Effector memory CD8-positive, alpha-beta T cell (primary cell): ENCODE measurements around the gene TSTD1.
"Not testable (repeated sequence)": the region's sequence is repeated elsewhere in the genome, so short reads cannot be mapped to it uniquely, and the experiment has no call there.

Experiments
- ATAC-seq: fragments of 150-1000 bp; cut with Tn5 transposase; replicated peaks from 2 replicates; pipeline ENCODE4 v1.10.0; 2021; ENCODE audit warnings: mild to moderate bottlenecking, moderate library complexity
- DNase-seq, 3 experiments: peaks; one replicate each; pipeline ENCODE4 v3.0.0; 2021
- H3K27ac Mint-ChIP-seq, 2 donors: one replicate each; pipeline ENCODE4 v1.8.0; 2022; ENCODE audit warnings: mild to moderate bottlenecking in 2 of 2, mixed read lengths in 2 of 2, moderate library complexity in 2 of 2
- H3K27me3 Mint-ChIP-seq, 2 donors: one replicate each; pipeline ENCODE4 v1.8.0; 2022; ENCODE audit warnings: mixed read lengths in 2 of 2
- H3K36me3 Mint-ChIP-seq: one replicate; pipeline ENCODE4 v1.8.0; 2022; ENCODE audit warnings: mild to moderate bottlenecking, moderate library complexity, mixed read lengths; ENCODE audit not compliant: insufficient read depth
- H3K4me1 Mint-ChIP-seq, 2 donors: one replicate each; pipeline ENCODE4 v1.8.0; 2022; ENCODE audit warnings: low read depth in 2 of 2, mixed read lengths in 2 of 2
- H3K4me3 Mint-ChIP-seq, 2 donors: one replicate each; pipeline ENCODE4 v1.8.0; 2022; ENCODE audit warnings: mild to moderate bottlenecking in 2 of 2, mixed read lengths in 2 of 2, moderate library complexity in 2 of 2
- H3K9me3 Mint-ChIP-seq, 2 donors: one replicate each; pipeline ENCODE4 v1.8.0; 2022; ENCODE audit warnings: mixed read lengths in 2 of 2

Gene TSTD1

DNA sequence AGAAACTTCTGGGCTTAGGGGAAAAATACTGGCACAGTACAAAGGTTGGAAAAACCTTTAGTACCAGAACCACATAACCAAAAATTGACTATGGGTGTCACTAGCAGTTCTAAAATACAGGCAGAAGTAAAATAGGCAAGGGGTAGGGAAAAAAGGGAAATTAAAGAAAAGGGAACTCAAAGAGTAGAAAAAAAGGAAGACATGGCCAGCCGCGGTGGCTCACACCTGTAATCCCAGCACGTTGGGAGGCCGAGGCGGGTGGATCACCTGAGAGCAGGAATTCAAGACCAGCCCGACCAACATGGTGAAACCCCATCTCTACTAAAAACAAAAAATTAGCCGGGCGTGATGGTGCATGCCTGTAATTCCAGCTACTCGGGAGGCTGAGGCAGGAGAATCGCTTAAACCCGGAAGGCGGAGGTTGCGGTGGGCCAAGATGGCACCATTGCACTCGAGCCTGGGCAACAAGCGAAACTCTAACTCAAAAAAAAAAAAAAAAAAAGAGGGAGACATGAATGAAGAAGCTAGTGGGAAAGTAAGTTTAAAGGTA, 19.6 kb downstream of the TSTD1 start:
- ATAC-seq, DNase-seq, H3K36me3 Mint-ChIP-seq, H3K27me3 Mint-ChIP-seq, H3K9me3 Mint-ChIP-seq: not testable (repeated sequence)
- Mint-ChIP-seq H3K27ac (peak overlapping the region in 1 of 2 donors; percentile 86), H3K4me1 (peaks cover 21 to 28% of the 10 kb centered on the region in 2 donors), H3K4me3 (peak overlapping the region; percentile 86 to 90)

DNA sequence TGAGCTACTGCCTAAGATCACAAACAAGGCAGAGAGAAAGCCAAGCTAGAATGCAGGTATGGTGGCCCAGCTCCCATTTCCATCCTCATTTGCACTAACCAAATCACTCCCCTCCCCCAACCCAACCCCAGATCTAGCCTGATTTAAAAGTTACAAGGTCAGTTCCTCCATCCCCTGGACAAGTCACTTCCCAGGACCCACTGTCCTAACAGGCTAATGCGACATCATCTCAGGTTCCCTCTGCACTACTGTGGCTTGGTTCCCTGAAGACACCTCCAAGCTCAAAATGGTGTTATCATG, 20.2 kb downstream of the TSTD1 start:
- DNase-seq (no peak), ATAC-seq (no peak)
- Mint-ChIP-seq H3K4me1 (peaks cover 27 to 34% of the 10 kb centered on the region in 2 donors), H3K27me3 (no peaks in the 10 kb centered on the region), H3K4me3 (no peak overlapping the region), H3K27ac (no peak overlapping the region), H3K36me3 (peaks cover 10% of the 10 kb centered on the region), H3K9me3 (no peaks in the 10 kb centered on the region)

- Mint-ChIP-seq H3K4me3 (no peak overlapping the region), H3K4me1 (peaks cover 33 to 40% of the 10 kb centered on the region in 2 donors), H3K27ac (peak overlapping the region; percentile 23 to 67), H3K9me3 (no peaks in the 10 kb centered on the region), H3K36me3 (peaks cover 10% of the 10 kb centered on the region), H3K27me3 (no peaks in the 10 kb centered on the region)
- DNase-seq = no peak
- no peak for ATAC-seq
These were observed 20.8 kb downstream of the TSTD1 start for GRCh38 chr1:161017756-161018630.

DNA sequence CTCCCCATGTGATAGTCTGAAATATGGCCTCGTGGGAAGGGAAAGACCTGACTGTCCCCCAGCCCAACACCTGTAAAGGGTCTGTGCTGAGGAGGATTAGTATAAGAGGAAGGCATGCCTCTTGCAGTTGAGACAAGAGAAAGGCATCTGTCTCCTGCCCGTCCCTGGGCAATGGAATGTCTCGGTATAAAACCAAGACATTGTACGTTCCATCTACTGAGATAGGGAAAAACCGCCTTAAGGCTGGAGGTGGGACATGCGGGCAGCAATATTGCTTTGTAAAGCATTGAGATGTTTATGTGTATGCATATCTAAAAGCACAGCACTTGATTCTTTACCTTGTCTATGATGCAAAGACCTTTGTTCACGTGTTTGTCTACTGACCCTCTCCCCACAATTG, 21.6 kb downstream of the TSTD1 start:
- Mint-ChIP-seq H3K4me1 (peaks cover 33 to 41% of the 10 kb centered on the region in 2 donors), H3K27ac (peak overlapping the region in 1 of 2 donors; percentile 67), H3K36me3 (peaks cover 10% of the 10 kb centered on the region)
- not testable (repeated sequence) for DNase-seq, H3K4me3 Mint-ChIP-seq, ATAC-seq, H3K27me3 Mint-ChIP-seq, H3K9me3 Mint-ChIP-seq

DNA sequence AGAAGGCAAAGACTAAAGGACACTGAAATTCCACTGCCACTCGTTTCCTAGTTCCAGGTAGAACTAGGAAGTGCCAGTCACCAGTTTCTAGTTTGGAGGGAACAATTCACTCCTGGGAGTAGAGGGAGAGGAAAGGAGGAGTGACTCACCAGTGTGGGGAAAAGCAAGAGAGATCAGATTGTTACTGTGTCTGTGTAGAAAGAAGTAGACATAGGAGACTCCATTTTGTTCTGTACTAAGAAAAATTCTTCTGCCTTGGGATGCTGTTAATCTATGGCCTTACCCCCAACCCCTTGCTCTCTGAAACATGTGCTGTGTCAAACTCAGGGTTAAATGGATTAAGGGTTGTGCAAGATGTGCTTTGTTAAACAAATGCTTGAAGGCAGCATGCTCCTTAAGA, 22.1 kb downstream of the TSTD1 start:
- Mint-ChIP-seq H3K36me3 (peaks cover 14% of the 10 kb centered on the region), H3K4me1 (peaks cover 34 to 43% of the 10 kb centered on the region in 2 donors), H3K27ac (peak overlapping the region in 1 of 2 donors; percentile 11)
- DNase-seq, ATAC-seq, H3K9me3 Mint-ChIP-seq, H3K4me3 Mint-ChIP-seq, H3K27me3 Mint-ChIP-seq: not testable (repeated sequence)

DNA sequence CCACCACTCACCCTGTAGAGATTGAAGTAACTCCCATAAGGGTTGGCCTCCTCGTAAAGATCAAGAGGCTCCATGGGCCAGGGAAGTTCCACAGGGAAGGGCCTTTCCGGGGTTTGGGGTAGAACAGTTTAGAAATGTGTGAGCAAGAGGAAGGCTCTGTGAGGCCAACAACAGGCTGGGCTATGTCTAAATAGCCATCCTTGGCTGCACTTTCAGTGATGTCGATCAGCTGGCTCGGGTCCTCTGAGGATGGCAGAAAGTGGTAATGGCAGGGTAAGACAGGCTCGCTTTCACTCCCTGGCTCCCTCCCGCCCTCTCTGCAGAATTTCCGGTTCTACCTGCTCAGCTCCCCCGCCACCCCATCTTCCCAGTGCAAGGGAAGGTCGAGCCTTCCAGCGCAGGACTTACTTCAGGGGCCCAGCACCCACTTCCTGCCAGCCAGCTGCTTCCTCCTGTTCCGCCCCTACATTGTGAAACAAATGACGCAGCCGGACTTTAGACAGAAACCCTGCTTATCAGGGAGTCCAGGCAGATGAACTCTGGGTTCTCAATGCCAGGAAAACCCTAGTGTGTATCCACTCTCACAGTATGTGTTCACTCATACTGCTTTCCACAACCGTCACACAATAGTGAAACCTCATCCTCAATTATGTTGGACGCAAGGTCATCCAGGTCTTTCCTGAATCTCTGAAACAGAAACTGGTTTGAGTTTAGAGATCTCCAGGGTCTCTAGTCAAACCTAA, 25.1 kb downstream of the TSTD1 start:
- Mint-ChIP-seq H3K27me3 (no peaks in the 10 kb centered on the region), H3K36me3 (peaks cover 9% of the 10 kb centered on the region), H3K9me3 (no peaks in the 10 kb centered on the region), H3K4me1 (peaks cover 16 to 22% of the 10 kb centered on the region in 2 donors), H3K4me3 (peak overlapping the region; percentile 81 to 84), H3K27ac (peak overlapping the region; percentile 92 to 96)
- peak; percentile 52 to 54 (median 53) for DNase-seq
- ATAC-seq = peak; percentile 90

DNA sequence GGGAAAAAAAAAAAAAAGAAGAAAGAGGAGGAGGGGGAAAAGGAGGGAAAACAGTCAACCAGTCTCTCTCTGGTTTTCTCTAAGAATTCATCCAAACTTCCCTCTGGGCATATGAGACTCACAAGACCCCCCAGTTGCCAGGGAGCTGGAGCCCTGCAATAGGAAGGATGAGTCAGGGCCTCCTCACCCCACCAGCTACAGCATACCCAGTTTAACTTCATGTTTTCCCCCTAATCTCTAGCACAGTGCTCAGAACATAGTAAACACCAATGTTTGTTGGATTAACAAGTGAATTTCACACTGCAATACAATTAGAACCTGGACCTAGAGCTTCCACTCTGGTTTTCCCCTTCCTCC, 25.7 kb downstream of the TSTD1 start:
- ATAC-seq (no peak), DNase-seq (no peak)
- no peaks in the 10 kb centered on the region for H3K27me3 Mint-ChIP-seq
- peaks cover 16 to 22% of the 10 kb centered on the region in 2 donors for H3K4me1 Mint-ChIP-seq
- peaks cover 9% of the 10 kb centered on the region for H3K36me3 Mint-ChIP-seq
- no peaks in the 10 kb centered on the region for H3K9me3 Mint-ChIP-seq
- H3K4me3 Mint-ChIP-seq = peak overlapping the region; percentile 81 to 84
- peak overlapping the region; percentile 92 to 96 for H3K27ac Mint-ChIP-seq

- no peaks in the 10 kb centered on the region for H3K9me3 Mint-ChIP-seq
- no peak for ATAC-seq
- H3K27ac Mint-ChIP-seq = peak overlapping the region; percentile 92 to 96
- no peak for DNase-seq
- no peak overlapping the region for H3K4me3 Mint-ChIP-seq
- H3K4me1 Mint-ChIP-seq = peaks cover 16 to 22% of the 10 kb centered on the region in 2 donors
- H3K27me3 Mint-ChIP-seq = no peaks in the 10 kb centered on the region
- peaks cover 9% of the 10 kb centered on the region for H3K36me3 Mint-ChIP-seq
These were observed 26.3 kb downstream of the TSTD1 start for GRCh38 chr1:161012420-161012819.

- DNase-seq (no peak), ATAC-seq (no peak)
- Mint-ChIP-seq H3K36me3 (peaks cover 9% of the 10 kb centered on the region), H3K27me3 (no peaks in the 10 kb centered on the region), H3K9me3 (no peaks in the 10 kb centered on the region), H3K4me1 (peaks cover 18% of the 10 kb centered on the region in 2 donors), H3K27ac (no peak overlapping the region), H3K4me3 (no peak overlapping the region)
These were observed 29.1 kb downstream of the TSTD1 start for GRCh38 chr1:161009602-161010211.

DNA sequence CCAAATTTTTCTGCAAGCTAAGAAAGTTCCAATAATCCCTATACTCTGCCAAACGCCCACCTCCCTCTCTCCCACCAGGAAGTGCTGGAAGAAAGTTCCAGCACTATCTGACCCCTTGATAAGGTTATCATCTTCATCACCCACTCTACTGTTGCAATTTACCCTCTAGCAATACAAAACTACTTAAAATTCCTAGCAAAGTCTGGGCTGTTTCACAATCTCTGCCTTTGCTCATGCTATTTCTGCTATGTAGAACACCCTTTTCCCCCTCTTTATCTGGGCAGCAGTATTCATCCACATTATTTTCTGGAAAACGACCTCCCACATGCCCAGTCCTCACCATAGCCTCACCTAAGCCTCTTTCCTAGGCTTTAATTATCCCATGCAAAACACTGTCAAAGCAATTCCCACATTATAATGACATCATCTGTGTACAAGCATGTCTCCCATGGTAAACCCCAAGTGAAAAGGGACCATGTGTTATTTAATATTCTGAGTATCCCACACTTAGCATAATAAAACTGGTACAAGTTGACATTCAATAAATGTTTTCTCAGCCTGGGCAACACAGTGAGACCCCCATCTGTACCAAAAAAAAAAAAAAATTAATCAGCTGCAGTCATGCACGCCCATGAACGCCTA, 29.8 kb downstream of the TSTD1 start:
- H3K27ac Mint-ChIP-seq = no peak overlapping the region
- no peaks in the 10 kb centered on the region for H3K27me3 Mint-ChIP-seq
- H3K4me1 Mint-ChIP-seq = peaks cover 14 to 15% of the 10 kb centered on the region in 2 donors
- H3K36me3 Mint-ChIP-seq = peaks cover 8% of the 10 kb centered on the region
- no peak for DNase-seq
- no peaks in the 10 kb centered on the region for H3K9me3 Mint-ChIP-seq
- no peak overlapping the region for H3K4me3 Mint-ChIP-seq
- ATAC-seq = no peak

- Mint-ChIP-seq H3K36me3 (peaks cover 4% of the 10 kb centered on the region), H3K27ac (peak overlapping the region in 1 of 2 donors; percentile 13)
- no peak for ATAC-seq
These were observed 31.4 kb downstream of the TSTD1 start for GRCh38 chr1:161007369-161007768.

GRCh38 chr1:161006563-161006962, 32.2 kb downstream of the TSTD1 start:
- DNase-seq (no peak), ATAC-seq (no peak)
- Mint-ChIP-seq H3K4me1 (peaks cover 0 to 2% of the 10 kb centered on the region in 2 donors), H3K9me3 (no peaks in the 10 kb centered on the region), H3K27me3 (no peaks in the 10 kb centered on the region), H3K27ac (no peak overlapping the region), H3K4me3 (no peak overlapping the region), H3K36me3 (no peaks in the 10 kb centered on the region)

More at GRCh38 chr1:161007369-161007768, 31.4 kb downstream of the TSTD1 start:
- no peak overlapping the region for H3K4me3 Mint-ChIP-seq
- DNase-seq = no peak
- peaks cover 4 to 5% of the 10 kb centered on the region in 2 donors for H3K4me1 Mint-ChIP-seq
- H3K27me3 Mint-ChIP-seq = no peaks in the 10 kb centered on the region
- no peaks in the 10 kb centered on the region for H3K9me3 Mint-ChIP-seq

DNA sequence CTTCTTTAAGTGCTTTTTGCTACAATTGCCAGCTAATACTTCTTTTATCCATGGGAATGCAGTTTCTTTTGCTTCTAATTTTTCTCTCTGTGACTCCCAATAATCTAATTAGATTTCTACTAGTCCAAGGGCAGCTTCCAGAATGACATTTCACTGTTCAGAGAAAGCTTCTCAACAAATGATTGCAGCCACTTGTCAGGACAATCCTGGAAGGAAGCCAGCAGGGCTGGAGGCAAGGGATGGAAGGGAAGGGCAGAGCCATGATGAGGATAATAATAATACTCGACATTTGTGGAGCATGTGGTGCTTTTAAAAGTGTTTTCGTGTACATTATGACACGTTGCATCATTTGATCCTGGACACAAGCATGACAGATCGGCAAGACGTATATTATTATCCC, 37.2 kb downstream of the TSTD1 start:
- Mint-ChIP-seq H3K27me3 (no peaks in the 10 kb centered on the region), H3K4me1 (peaks cover 8 to 9% of the 10 kb centered on the region in 2 donors), H3K9me3 (no peaks in the 10 kb centered on the region), H3K4me3 (no peak overlapping the region), H3K27ac (no peak overlapping the region), H3K36me3 (peaks cover 7% of the 10 kb centered on the region)
- ATAC-seq (no peak), DNase-seq (no peak)
